ENCODE data around the gene ETV6.

The ETV6 gene

GRCh38 chr12:11723993-11724392, 74.5 kb downstream of the ETV6 start:
- ATAC-seq (ENCODE audit: insufficient read depth, low read depth) (no peak), DNase-seq (no peak)
- no peak overlapping the region for H3K4me2 ChIP-seq (ENCODE audit: insufficient read depth, low read length)
- no peak overlapping the region for H3K27ac ChIP-seq (ENCODE audit: low read length)
- H3K9ac ChIP-seq (ENCODE audit: low read depth, low read length): no peak overlapping the region
- peaks cover 41% of the 10 kb centered on the region for H3K4me1 ChIP-seq (ENCODE audit: insufficient read depth, low read length)
- TF ChIP-seq CTCF (IDR thresholded peaks at IDR 0.05; ENCODE audit: borderline replicate concordance, extremely low read depth, low read length, poor library complexity, severe bottlenecking) (no peak), EZH2 (IDR thresholded peaks at IDR 0.05; ENCODE audit: borderline replicate concordance, low read depth, low read length, severe bottlenecking) (no peak)
- no peaks in the 10 kb centered on the region for H3K9me3 ChIP-seq (ENCODE audit: insufficient read depth, low read length, severe bottlenecking)
- peaks cover 76% of the 10 kb centered on the region for H4K20me1 ChIP-seq (ENCODE audit: insufficient read depth, low read length)
- H3K79me2 ChIP-seq (ENCODE audit: insufficient read depth, low read length): peaks cover 89% of the 10 kb centered on the region
- no peaks in the 10 kb centered on the region for H3K27me3 ChIP-seq (ENCODE audit: insufficient read depth, low read length, poor library complexity)
- no peak overlapping the region for H3K4me3 ChIP-seq (ENCODE audit: low read depth in 1 of 2, low read length in 2 of 2)
- H3K36me3 ChIP-seq (ENCODE audit: insufficient read depth, low read length): peaks cover 10% of the 10 kb centered on the region; the same call in 1 of the 2 replicates
- no peak overlapping the region for H2AFZ ChIP-seq (ENCODE audit: low read depth, low read length)

- Histone ChIP-seq H3K4me3 (ENCODE audit: low read depth in 1 of 2, low read length in 2 of 2) (no peak overlapping the region), H3K9ac (ENCODE audit: low read depth, low read length) (no peak overlapping the region), H3K27me3 (ENCODE audit: insufficient read depth, low read length, poor library complexity) (no peaks in the 10 kb centered on the region), H3K27ac (ENCODE audit: low read length) (no peak overlapping the region), H4K20me1 (ENCODE audit: insufficient read depth, low read length) (peaks cover 75% of the 10 kb centered on the region), H3K79me2 (ENCODE audit: insufficient read depth, low read length) (peaks cover 89% of the 10 kb centered on the region), H2AFZ (ENCODE audit: low read depth, low read length) (no peak overlapping the region), H3K4me2 (ENCODE audit: insufficient read depth, low read length) (no peak overlapping the region), H3K9me3 (ENCODE audit: insufficient read depth, low read length, severe bottlenecking) (no peaks in the 10 kb centered on the region), H3K36me3 (ENCODE audit: insufficient read depth, low read length) (peaks cover 7% of the 10 kb centered on the region; the same call in 1 of the 2 replicates), H3K4me1 (ENCODE audit: insufficient read depth, low read length) (peaks cover 44% of the 10 kb centered on the region)
- ATAC-seq (ENCODE audit: insufficient read depth, low read depth) (no peak), DNase-seq (no peak)
- no peak for TF ChIP-seq EZH2 (IDR thresholded peaks at IDR 0.05; ENCODE audit: borderline replicate concordance, low read depth, low read length, severe bottlenecking)
- TF ChIP-seq CTCF (IDR thresholded peaks at IDR 0.05; ENCODE audit: borderline replicate concordance, extremely low read depth, low read length, poor library complexity, severe bottlenecking): no peak
Measured at GRCh38 chr12:11724888-11725311, 75.4 kb downstream of the ETV6 start.

DNA sequence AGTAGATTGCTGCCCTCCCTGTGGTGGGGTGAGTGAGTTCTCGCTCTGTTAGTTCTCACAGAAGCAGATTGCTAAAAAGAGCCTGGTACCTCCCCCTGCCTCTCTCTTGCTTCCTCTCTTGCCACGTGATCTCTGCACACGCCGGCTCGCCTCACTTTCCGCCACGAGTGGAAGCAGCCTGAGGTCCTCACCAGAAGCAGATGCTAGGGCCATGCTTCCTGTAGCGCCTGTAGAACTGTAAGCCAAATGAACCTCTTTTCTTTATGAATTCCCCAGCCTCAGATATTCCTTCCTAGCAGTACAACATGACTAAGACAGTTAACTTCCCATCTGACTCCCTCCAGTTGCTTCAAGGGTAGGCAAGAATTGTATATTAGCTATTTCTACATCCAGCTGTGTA, 76.2 kb downstream of the ETV6 start:
- peaks cover 93% of the 10 kb centered on the region for H3K79me2 ChIP-seq (ENCODE audit: insufficient read depth, low read length)

More for the DNA sequence above, 76.2 kb downstream of the ETV6 start:
- ATAC-seq (ENCODE audit: insufficient read depth, low read depth) (no peak), DNase-seq (no peak)
- Histone ChIP-seq H3K27me3 (ENCODE audit: insufficient read depth, low read length, poor library complexity) (no peaks in the 10 kb centered on the region), H3K27ac (ENCODE audit: low read length) (no peak overlapping the region), H4K20me1 (ENCODE audit: insufficient read depth, low read length) (peaks cover 79% of the 10 kb centered on the region), H3K36me3 (ENCODE audit: insufficient read depth, low read length) (peaks cover 14% of the 10 kb centered on the region), H3K4me1 (ENCODE audit: insufficient read depth, low read length) (peaks cover 50% of the 10 kb centered on the region), H3K4me3 (ENCODE audit: low read depth in 1 of 2, low read length in 2 of 2) (no peak overlapping the region), H2AFZ (ENCODE audit: low read depth, low read length) (no peak overlapping the region), H3K4me2 (ENCODE audit: insufficient read depth, low read length) (no peak overlapping the region), H3K9me3 (ENCODE audit: insufficient read depth, low read length, severe bottlenecking) (no peaks in the 10 kb centered on the region), H3K9ac (ENCODE audit: low read depth, low read length) (no peak overlapping the region)
- no peak for TF ChIP-seq EZH2 (IDR thresholded peaks at IDR 0.05; ENCODE audit: borderline replicate concordance, low read depth, low read length, severe bottlenecking)
- no peak for TF ChIP-seq CTCF (IDR thresholded peaks at IDR 0.05; ENCODE audit: borderline replicate concordance, extremely low read depth, low read length, poor library complexity, severe bottlenecking)
